Pulmonary artery endothelial cell (primary cell): ENCODE results near the gene C1QTNF1. TPM values are rescaled to one million over a fixed set of nuclear protein-coding genes. Genes with fewer than 3 reads are reported as not detected.
"Not testable (repeated sequence)": the region's sequence is repeated elsewhere in the genome, so short reads cannot be mapped to it uniquely, and the experiment has no call there.

ENCODE experiments used
- DNase-seq: peaks from one replicate; pipeline ENCODE4 v3.0.0-alpha.2; 2011; ENCODE audit warnings: low read depth, low spot score
- total RNA-seq: library from RNA; depleted of rRNA; stranded (reverse); fragments of >200 nt; gene quantifications from 2 replicates; pipeline ENCODE4 v1.2.3, GENCODE V29; 2014

C1QTNF1 gene
- total RNA-seq, 1 donor from 2014 or later: 10.7 TPM

DNA sequence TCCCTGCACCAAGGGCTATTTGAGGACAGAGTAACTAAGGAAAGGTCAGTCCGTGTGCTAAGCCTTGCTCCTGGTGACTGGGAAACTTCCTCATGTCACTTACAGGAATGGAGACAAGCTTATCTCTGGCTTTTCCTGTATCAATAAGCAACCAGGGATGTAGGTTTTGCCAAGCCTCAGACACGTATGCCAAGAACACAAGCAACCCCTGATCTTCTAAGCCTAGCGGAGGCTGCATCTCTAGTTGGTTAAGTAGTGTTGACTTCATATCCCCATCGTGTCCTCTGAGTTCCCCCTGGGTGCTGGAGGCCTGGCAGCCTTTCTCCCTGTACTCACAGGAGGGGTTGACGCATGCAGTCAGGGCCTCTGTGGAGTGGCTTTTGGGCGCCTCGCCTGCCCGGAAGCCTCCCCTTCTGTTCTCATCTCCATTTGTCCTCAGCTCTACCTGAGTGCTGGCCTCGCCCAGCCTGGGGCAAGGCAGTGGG, 1.4 kb upstream of the C1QTNF1 start:
- no peak for DNase-seq

DNA sequence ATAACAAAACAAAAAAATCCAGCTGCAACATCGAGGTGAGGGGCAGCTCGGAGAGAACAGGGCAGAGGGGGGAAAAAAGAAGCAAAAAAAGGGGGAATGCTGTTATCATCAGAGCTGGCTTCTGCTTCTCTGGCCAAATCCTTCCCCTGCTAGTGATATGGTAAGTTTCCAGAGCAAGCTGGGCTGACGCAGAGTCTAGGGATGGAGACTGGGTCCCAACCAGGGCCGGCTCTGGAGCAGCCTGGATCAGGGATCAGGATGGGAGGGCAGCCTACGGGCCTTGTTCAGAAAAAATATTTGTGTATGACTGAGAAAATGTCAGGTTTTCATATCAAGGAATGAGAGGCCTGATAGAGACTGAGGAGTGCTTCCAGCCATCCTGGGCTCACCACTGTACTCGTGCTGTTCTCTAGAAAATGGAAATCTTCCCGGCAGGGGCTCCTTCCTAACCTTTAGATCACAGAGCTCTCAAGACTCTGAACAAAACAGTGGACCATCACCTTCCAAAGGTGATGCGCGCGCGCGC, 726 bp upstream of the C1QTNF1 start:
- DNase-seq: no peak

DNA sequence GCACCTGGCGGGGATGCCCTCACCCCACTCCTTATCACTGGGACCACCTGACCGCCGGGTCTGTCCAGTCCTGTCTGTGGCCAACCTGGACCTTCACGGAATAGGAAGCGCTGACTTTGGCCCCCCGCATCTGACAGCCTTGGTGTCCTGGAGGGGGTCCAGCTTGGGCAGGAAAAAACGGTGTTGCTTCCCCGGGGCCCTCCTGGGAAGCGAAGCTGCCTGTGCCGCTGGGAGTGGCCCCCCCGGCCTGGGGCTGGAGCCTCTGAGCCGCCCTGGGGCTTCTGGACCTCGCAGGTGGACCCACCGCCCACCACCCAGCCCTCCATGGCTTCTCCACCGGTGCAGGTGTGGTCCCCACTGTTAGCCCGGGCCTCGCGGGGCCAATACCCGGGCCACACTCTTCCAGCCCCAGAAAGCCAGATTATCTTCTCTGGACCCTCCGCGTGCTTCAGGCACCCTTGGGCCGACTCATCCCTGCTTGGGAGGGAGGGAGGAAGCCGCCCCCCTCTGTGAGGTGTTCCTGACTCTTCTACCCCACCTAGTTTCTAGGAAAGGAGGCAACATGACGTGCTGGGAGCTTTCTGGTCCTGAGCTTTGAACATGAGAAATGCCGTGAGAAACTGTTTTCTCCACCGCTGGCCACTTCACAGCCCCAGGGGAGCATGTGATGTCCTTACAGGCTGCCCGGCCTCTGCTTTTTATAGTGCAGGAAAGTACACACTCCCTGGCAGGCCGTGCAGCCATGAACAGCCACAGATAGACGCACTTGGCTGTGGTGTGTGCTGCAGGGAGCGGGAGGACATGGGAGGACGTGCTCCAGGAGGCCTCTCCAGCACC, 1.1 kb downstream of the C1QTNF1 start:
- no peak for DNase-seq

DNA sequence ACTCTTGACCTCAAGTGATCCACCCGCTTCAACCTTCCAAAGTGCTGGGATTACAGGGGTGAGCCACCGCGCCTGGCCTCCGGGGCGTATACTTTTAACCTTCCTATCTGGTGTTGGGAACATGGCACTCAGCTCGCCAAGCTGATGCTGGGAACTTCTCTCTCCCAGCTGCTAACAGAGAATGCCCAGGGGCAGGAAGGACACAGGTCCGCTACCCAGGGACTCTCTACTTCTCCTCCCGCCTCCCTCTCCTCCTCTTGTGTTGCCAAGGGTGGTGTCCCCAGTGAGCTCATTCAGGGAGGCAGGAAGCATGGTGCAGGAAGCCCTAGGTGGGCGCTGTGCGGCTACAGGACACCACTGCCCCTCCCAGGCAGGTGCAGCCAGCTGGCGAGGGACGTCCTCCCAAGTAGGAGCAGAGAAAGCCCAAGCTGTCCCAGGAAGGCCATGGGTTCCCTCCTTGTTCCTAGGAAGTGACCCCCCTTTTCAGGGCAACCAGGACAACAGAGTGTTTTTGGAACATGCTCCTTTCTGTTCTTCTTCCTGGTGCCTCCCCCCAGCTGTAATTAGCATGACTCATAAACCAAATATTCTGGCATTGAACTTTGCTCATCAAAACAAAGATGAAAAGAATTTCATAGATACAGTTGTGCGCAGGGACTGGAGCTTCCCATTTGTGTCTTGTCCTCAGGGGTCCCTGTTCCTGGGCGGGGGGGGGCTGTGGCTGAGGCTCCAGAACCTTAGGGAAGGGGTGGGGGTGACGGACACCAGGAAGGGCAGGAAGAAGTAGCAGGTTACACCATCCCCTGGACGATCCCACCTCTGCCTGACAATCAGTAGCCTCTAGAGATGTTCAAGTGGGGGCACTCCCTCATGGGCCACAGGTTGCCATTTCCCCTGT, 2.7 kb downstream of the C1QTNF1 start:
- DNase-seq: no peak

DNA sequence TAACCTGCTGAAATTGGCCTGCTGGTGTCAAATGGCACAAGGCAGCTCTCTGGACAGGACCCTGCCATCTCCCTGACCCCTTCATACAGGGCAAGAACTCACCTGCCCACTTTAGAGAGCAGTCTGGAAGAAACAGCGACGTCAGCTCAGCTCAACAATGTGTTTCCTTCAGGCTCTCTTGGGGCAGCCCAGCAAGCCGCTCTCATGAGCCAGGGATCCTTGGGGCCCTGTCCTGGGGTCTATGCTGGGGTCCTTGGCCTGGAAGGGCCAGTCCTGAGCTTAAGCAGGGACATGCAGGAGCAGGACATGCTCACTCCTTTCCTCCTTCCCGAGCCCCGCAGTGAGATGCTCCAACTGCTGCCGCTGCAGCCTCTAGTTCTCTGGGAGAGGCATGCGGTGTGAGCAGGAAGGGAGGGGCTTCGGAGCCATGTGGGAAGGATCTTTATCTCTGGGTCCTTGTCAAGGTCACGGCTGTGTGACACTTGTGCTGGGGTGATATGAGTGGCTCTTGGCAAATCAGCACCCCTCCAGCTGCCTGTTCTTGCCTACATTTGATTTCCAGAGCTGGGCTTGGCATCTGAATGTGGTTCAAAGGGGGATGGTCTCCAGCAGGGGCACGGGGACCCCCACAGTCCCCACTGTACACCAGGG, 3.4 kb downstream of the C1QTNF1 start:
- no peak for DNase-seq

DNA sequence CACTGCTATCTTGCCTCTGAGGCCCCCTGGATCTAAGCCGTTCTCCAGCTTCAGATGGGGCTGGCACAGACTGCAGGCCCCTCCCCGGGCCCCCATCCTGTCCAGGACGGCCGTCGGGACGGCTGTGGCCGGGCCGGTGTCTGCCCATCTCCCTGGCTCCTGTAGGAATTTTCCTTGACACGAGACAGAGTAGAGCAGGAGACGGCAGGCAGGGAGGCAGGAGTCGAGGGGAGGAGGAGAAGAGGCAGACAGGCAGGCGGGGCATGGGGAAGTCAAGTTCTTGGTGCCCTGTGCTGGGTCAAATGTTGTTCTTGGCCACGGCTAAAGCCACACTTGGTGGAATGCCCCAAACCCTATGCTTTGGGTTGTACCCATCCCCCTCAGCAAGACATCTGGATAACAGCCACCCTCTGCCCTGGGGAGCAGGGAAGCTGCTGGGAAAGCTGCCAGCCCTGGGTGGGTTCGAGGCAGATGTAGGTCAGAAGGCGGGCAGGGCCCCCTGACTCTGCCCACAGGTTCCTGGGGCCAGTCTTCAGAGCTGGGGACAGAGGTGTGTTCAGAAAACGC, 4.0 kb downstream of the C1QTNF1 start:
- DNase-seq: no peak

DNA sequence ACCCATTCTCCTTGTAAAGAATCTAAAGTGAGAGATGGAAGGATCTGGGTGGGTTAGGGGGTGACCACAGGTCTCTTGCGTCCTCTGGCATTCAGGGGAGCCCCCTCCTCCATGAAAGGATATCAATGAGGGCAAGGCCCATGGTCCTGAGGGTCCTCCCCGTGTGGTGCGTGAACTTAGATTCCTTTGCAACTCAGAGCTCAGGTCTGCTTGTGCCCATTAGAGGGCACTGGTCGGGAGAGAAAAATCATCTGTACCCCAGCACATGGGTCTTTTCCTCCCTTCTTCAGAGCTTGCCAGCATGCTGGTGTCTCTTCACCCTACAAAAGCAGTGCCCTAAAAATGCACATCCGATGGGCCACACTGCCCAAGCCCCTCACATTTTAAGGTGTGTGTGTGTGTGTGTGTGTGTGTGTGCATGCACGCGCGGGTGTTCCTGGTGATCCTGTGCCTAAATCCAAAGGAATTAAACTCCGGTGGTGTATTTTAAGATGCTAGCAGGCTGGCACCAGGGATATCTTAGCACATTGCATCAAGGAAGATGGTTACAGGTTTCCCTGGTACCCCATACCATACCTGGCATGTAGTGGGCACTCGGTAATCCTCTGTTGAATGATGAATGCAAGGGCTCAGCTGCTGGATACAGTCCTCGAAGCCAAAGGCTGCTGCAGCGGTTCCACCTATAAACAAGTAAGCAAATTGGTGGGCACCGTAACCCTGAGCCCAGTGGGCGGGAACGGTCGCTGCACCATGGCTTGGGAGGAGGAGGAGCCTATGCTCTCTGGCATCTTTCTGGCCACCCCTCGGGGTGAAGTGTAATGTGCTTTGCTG, 4.7 kb downstream of the C1QTNF1 start:
- DNase-seq: no peak

DNA sequence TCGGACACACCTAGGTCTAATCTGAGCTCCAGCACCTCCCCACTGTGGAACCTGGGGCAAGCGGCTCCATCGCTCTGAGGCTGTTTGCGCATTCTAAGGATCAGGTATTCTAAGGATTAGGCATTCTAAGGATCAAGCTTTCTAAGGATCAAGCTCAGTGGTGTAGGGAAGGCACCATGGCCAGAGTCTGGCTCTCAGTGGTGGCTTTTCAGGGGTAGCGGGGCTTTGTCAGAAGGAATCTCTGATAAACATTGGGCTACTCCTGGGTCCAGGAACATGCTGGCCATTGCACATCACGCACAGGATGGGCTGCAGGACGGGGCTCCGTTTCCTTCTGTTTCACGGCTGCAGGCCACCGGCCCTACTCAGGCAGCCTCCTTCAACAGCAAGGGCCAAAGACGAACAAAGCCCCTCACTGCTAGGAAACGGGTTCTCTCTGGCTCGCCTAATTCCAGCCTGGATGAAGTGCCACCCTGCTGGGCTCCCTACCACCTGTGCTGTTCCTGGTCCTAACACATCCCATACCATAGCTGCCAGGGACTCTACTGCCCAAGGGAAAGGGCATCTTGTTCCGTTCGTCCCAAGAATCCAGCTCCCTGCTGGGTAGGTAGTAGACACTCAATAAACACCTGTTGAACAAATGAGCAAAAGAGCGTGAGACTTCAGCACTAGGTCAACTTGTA, 5.5 kb downstream of the C1QTNF1 start:
- DNase-seq: no peak

DNA sequence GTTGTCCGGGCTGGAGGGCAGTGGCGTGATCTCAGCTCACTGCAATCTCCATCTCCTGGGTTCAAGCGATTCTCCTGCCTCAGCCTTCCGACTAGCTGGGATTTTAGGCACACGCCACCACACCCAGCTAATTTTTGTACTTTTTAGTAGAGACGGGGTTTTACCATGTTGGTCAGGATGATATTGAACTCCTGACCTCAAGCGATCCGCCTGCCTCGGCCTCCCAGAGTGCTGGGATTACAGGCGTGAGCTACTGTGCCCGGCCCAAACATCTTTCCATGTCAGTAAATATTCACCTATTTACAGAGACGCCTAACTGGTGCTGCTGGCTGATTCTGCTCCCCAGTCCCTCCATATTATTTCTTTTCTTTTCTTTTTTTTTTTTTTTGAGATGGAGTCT, 6.7 kb downstream of the C1QTNF1 start:
- DNase-seq: not testable (repeated sequence)

DNA sequence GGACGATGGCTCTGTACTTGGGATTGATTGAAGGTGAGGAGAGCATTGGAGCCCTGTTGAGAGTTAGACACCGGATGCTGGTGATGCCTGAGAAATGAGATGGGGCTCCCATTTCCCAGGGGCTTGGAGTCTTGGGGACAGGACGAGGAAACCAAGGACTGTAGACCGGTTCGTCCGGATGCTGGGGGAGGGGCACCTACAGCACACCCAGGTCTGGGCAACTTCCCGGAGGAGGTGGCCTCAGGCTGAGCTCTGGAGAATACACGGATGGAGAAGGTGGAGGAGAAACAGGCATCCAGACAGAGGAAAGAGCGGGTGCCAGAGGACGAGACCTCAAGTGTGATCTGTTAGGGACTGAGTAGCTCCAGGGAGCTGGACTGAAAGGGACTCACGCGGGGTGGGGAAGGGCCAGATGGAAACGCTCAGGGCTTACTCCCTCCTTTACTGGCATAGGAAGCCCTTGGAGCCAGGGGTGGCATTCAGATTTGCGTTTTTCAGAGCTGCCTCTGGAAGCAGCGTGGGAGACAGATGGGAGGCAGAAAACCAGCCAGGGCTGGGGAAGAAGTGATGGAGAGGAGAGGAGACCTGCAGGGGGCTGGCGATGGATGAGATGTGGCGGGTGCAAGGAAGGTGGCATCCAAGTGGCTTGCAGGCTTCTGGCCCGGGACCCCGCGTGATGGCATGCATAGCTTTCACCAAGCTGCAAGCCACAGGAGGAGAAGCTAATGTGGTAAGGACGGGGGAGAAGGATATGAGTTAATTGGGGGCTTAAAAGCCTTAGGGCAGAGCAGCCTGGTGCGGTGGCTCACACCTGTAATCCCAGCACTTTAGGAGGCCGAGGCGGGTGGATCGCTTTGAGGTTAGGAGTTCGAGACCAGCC, 8.3 kb downstream of the C1QTNF1 start:
- no peak for DNase-seq

DNA sequence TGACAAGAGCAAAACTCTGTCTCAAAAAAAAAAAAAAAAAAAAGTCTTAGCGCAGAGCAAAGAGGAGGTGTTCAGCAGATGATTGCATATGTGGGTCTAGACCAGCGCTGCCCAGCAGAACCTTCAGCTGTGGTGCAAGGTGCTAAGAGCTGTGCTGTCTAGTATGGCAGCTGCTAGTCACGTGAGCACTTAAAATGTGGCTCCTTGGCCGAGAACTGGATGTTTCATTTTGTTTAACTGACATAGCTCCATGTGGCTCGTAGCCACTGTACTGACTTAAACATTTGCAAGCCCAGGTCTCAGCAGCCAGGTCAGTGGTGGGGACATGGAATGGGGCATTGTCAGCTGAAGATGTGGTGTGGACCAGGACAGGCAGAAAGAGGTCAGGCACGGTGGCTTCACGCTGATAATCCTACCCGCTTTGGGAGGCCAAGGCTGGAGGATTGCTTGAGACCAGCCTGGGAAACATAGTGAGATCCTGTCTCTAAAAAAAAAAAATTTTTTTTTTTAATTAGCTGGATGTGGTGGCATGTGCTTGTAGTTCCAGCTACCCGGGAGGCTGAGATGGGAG, 9.2 kb downstream of the C1QTNF1 start:
- DNase-seq: no peak

DNA sequence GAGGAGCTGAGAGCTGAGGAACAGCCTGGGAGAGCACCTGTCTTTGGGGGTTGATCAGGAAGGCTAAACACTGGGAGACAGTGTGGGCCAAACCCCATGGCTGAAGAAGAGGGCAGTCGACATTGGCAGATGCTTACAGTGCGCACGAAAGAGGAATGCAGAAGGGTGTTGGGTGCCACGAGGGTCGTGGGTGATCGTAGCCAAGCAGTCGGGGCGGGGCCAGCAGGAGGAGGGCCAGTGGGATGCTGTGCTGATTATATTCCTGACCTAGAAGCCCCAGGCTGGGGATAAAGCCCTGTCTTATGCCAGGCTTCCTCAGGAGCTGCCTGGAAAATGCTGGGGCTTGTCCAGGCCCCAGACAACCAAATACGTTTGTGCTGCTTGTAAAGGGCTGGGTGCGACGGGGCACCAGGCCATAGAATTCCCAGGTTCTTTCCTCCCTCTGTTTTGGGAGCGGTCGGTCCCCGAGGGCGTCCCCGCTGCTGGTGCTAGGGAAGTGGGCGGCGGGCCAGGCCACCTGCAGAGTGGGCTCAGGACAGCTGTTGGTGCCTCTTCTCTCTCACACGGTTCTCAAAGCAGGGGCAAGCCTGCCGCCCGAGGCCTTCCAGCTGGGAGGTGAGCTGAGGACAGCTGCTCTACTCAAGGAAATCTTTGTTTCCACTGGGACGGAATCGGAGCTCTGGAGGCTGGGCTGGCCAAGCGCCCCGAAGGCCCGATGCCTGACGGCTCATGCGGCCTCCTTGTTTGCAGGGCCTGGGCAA, 10.0 kb downstream of the C1QTNF1 start:
- no peak for DNase-seq

DNA sequence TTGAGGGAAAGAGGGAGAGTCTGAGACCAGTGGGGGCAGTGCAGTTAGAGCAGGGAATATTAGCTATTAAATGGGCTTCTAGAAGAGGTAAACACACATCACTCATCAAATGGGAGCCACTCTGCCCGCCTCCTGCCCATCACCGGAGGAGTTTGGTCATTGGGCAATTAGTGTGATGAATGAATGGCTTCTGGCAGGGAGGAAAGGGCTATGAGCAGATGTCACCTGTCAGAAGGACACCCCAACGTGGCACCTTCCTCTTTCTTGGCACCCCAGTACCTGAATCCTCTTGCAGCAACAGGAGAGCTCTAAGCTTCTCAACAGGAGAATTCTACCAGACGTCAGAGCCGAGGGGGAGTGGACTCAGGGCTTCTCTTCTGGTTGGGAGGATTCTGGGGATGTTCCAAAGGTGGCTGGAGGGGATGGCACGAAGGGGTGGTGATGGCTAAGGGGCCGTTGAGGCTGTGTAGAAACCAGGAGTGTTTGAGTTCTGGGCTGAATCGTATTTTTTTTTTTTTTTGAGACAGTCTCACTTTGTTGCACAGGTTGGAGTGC, 11.0 kb downstream of the C1QTNF1 start:
- DNase-seq: no peak

DNA sequence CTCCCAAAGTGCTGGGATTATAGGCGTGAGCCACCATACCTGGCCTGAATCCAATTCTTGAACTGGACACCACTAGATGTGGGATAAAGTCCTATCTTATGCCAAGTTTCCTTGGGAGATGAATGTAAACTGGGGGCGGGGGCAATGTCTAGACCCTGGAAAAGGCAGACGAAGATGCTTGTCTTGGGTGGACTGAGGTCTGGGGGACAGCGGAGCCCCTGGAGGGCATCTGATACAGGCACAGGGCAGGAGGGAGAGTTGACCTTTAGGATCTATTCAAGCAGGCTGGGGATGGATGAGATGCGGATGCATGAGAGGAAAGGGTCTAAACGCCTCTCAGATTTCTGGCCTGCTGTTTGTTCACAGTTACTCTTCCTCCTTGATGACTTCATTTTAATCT, 11.7 kb downstream of the C1QTNF1 start:
- no peak for DNase-seq

DNA sequence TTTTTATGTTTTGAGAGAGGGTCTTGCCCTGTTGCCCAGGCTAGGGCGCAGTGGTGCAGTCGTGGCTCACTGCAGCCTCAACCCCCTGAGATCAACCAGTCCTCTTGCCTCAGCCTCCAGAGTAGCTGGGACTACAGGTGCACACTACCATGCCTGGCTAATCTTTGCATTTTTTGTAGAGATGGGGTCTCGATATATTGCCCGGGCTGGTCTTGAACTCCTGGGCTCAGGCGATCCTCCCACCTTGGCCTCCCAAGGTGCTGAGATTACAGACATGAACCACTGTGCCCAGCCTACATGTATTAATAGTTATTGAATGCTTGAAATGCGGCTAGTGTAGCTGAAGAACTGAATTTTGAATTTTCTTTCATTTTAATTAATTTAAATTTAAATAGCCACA, 12.2 kb downstream of the C1QTNF1 start:
- no peak for DNase-seq

DNA sequence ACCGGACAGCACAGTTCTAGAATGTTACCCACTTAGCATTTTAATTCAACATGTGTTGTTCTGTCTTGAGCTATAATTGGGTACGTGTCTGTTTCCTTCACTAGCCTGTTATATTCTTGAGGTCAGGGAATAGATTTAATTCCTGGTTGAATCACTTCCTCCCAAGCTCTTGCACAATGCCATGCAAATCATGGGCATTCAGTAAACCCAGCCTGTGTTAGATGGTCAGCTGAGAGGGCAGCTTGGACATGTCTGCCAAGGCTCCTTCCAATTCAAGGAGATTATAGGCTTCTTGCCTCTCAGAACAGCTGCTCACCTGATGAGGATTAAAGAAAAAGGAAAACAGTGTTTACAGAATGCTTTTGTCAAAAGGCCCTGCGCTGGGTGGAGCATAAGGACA, 12.6 kb downstream of the C1QTNF1 start:
- DNase-seq: peak; percentile 75

DNA sequence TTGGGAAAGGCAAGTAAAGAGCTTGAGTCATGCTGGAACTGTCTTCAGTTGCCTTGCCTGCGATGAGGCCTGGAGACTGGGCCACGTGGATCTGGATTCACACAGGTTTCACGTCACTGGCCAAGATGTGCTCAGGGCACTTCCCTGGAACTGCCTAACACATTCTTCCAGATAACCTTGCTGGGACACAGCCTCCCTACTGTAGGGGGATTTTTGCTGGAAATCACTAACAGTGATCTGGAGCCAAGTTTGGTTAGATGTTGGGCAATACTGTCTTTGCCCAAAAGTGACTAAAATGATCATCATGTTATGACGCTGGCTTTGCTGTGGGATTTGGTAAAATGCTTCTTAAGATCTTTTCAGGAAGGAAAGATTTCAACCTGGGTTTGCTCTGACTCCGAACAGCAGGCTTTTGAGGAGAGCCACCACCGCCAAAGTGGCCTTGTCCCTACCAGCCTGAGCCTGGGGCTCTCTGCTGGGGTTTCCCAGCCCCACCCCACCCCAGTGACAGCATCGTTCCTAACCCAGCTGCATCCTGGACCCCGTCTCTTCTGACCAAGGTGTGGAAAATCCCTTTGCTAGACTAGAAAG, 14.7 kb downstream of the C1QTNF1 start:
- no peak for DNase-seq
